GM21447 (cell line): Measurements from ENCODE around the gene SLC29A2.
"Not testable (repeated sequence)": the region's sequence is repeated elsewhere in the genome, so short reads cannot be mapped to it uniquely, and the experiment has no call there.

Experiments
- ATAC-seq: cut with Tn5 transposase; IDR thresholded peaks from one replicate; pipeline ENCODE4 v1.9.1; 2021; ENCODE audit not compliant: unreplicated experiment

Gene SLC29A2

GRCh38 chr11:66386171-66387069 lies 14.9 kb upstream of the SLC29A2 start:
- no peak for ATAC-seq

GRCh38 chr11:66384316-66384715 lies 12.8 kb upstream of the SLC29A2 start:
- ATAC-seq = not testable (repeated sequence)

GRCh38 chr11:66380264-66380663 lies 8.7 kb upstream of the SLC29A2 start:
- not testable (repeated sequence) for ATAC-seq

GRCh38 chr11:66373690-66374287 lies 2.2 kb upstream of the SLC29A2 start:
- ATAC-seq = not testable (repeated sequence)

GRCh38 chr11:66373265-66373664 lies 1.7 kb upstream of the SLC29A2 start:
- no peak for ATAC-seq

- no peak for ATAC-seq
Observed at GRCh38 chr11:66369073-66369894, 2.3 kb downstream of the SLC29A2 start.

- ATAC-seq = no peak
Observed at GRCh38 chr11:66368484-66368883, 3.1 kb downstream of the SLC29A2 start.

GRCh38 chr11:66367561-66368312 lies 3.8 kb downstream of the SLC29A2 start:
- ATAC-seq = no peak

- ATAC-seq = no peak
Observed at GRCh38 chr11:66366844-66367477, 4.6 kb downstream of the SLC29A2 start.

GRCh38 chr11:66365711-66366619 lies 5.6 kb downstream of the SLC29A2 start:
- ATAC-seq = no peak

- no peak for ATAC-seq
Observed at GRCh38 chr11:66365166-66365565, 6.4 kb downstream of the SLC29A2 start.

GRCh38 chr11:66363805-66364535 lies 7.6 kb downstream of the SLC29A2 start:
- no peak for ATAC-seq

GRCh38 chr11:66363187-66363601 lies 8.4 kb downstream of the SLC29A2 start:
- ATAC-seq = no peak

- no peak for ATAC-seq
Observed at GRCh38 chr11:66362481-66363147, 8.9 kb downstream of the SLC29A2 start.

- no peak for ATAC-seq
Observed at GRCh38 chr11:66361502-66361941, 10.0 kb downstream of the SLC29A2 start.

GRCh38 chr11:66360406-66361073 lies 11.0 kb downstream of the SLC29A2 start:
- ATAC-seq = no peak

GRCh38 chr11:66359662-66360087 lies 11.9 kb downstream of the SLC29A2 start:
- no peak for ATAC-seq
